ENCODE data around the gene HORMAD1.

GRCh38 chr1:150695561-150695960 lies 25.1 kb downstream of the HORMAD1 start:
- TF ChIP-seq CTCF (conservative IDR thresholded peaks at IDR 0.05; ENCODE audit: low read length) (no peak), EZH2phosphoT487 (IDR thresholded peaks at IDR 0.05; ENCODE audit: borderline replicate concordance, low read depth, low read length) (no peak)

Measured in OCI-LY7 (cell line).